Stimulated activated CD8-positive, alpha-beta memory T cell treated with anti-CD3 and anti-CD28 coated beads, Interleukin-15, amount 100 ng/mL, for 24 hours (primary cell): ENCODE data around the gene ZNF670.
"Not testable (repeated sequence)": the region's sequence is repeated elsewhere in the genome, so short reads cannot be mapped to it uniquely, and the experiment has no call there.

Experiments used
- DNase-seq: peaks from one replicate; pipeline ENCODE4 v3.0.0-alpha.2; 2020; ENCODE audit warnings: low read depth

ZNF670 gene

GRCh38 chr1:247078258-247079140 lies at the start of gene ZNF670:
Gene ZNF670 (minus strand): TSS chr1:247078811. CDS start chr1:247078596, 215 bp downstream.
- DNase-seq = peak; percentile 69

GRCh38 chr1:247127519-247128282 lies 49.1 kb upstream of the ZNF670 start:
- not testable (repeated sequence) for DNase-seq

GRCh38 chr1:247126601-247127000 lies 48.0 kb upstream of the ZNF670 start:
- DNase-seq = not testable (repeated sequence)

- DNase-seq = not testable (repeated sequence)
These were observed 47.6 kb upstream of the ZNF670 start for GRCh38 chr1:247126166-247126565.

- DNase-seq = no peak
These were observed 42.8 kb upstream of the ZNF670 start for GRCh38 chr1:247121382-247121781.

- DNase-seq = not testable (repeated sequence)
These were observed 41.7 kb upstream of the ZNF670 start for GRCh38 chr1:247120408-247120668.

- no peak for DNase-seq
These were observed 41.2 kb upstream of the ZNF670 start for GRCh38 chr1:247119600-247120407.

GRCh38 chr1:247118946-247119446 lies 40.4 kb upstream of the ZNF670 start:
- no peak for DNase-seq

- no peak for DNase-seq
These were observed 36.9 kb upstream of the ZNF670 start for GRCh38 chr1:247115545-247115944.

GRCh38 chr1:247115141-247115510 lies 36.5 kb upstream of the ZNF670 start:
- no peak for DNase-seq

- DNase-seq = no peak
These were observed 35.9 kb upstream of the ZNF670 start for GRCh38 chr1:247114351-247115140.

- DNase-seq = no peak
These were observed 35.2 kb upstream of the ZNF670 start for GRCh38 chr1:247113733-247114271.

GRCh38 chr1:247113094-247113497 lies 34.5 kb upstream of the ZNF670 start:
- no peak for DNase-seq

GRCh38 chr1:247112479-247112781 lies 33.8 kb upstream of the ZNF670 start:
- no peak for DNase-seq

GRCh38 chr1:247111700-247112478 lies 33.3 kb upstream of the ZNF670 start:
- no peak for DNase-seq

GRCh38 chr1:247111259-247111699 lies 32.7 kb upstream of the ZNF670 start:
- no peak for DNase-seq

GRCh38 chr1:247110627-247111258 lies 32.1 kb upstream of the ZNF670 start:
- DNase-seq = no peak

- DNase-seq = no peak
These were observed 29.1 kb upstream of the ZNF670 start for GRCh38 chr1:247107694-247108093.

- no peak for DNase-seq
These were observed 27.4 kb upstream of the ZNF670 start for GRCh38 chr1:247105966-247106365.

GRCh38 chr1:247104965-247105364 lies 26.4 kb upstream of the ZNF670 start:
- no peak for DNase-seq
